PC-9 (cell line): ENCODE results near the gene PLA2G4A. TPM values are rescaled to one million over a fixed set of nuclear protein-coding genes. Genes with fewer than 3 reads are reported as not detected.

Experiments
- BruUV-seq: library from RNA; stranded (reverse); fragments of 400-500 nt; replicated peaks from 2 replicates; lab custom pipeline; 2021; lab: Mats Ljungman, UMichigan
- CTCF ChIA-PET: fragments of 300-600 bp; sonication (Branson Sonifier 250); formaldehyde crosslinking; loops from one replicate; lab custom pipeline; 2022; ENCODE audit warnings: antibody characterized with exemption; lab: Charles Lee
- POLR2A ChIA-PET: fragments of 300-600 bp; sonication (Branson Sonifier 250); formaldehyde crosslinking; loops from one replicate; lab custom pipeline; 2022; ENCODE audit warnings: antibody characterized with exemption; ENCODE audit not compliant: unreplicated experiment; lab: Charles Lee
- DNase-seq, 2 experiments: peaks; one replicate each; pipeline versions ENCODE4 v3.0.0 to v3.0.0-alpha.2; 2015 to 2022; ENCODE audit warnings: mixed read lengths in 1 of 2
- H2AFZ ChIP-seq: fragments of 200-600 bp; sonication (generic); 2 replicates; pipeline ENCODE4 v1.8.1; 2017; ENCODE audit warnings: antibody characterized with exemption
- H3F3A ChIP-seq: fragments of 200-600 bp; sonication (generic); 2 replicates; pipeline ENCODE4 v1.8.1; 2017; ENCODE audit warnings: antibody characterized with exemption, mild to moderate bottlenecking, low read depth; ENCODE audit not compliant: insufficient read depth
- H3K27ac ChIP-seq: fragments of 200-600 bp; sonication (generic); 2 replicates; pipeline ENCODE4 v1.6.1; 2016; ENCODE audit warnings: mixed run types
- H3K27me3 ChIP-seq: fragments of 200-600 bp; sonication (generic); 2 replicates; pipeline ENCODE4 v1.6.1; 2016; ENCODE audit warnings: low read depth, mixed run types; ENCODE audit not compliant: insufficient read depth
- H3K36me3 ChIP-seq: fragments of 200-600 bp; sonication (generic); 2 replicates; pipeline ENCODE4 v1.6.1; 2016; ENCODE audit warnings: low read depth, mixed run types
- H3K4me1 ChIP-seq: fragments of 200-600 bp; sonication (generic); replicated peaks from 2 replicates; pipeline ENCODE4 v1.6.1; 2016; ENCODE audit warnings: mixed run types; ENCODE audit not compliant: insufficient read depth
- H3K4me2 ChIP-seq: fragments of 200-600 bp; sonication (generic); 2 replicates; pipeline ENCODE4 v1.6.1; 2017; ENCODE audit warnings: mixed run types
- H3K4me3 ChIP-seq: fragments of 200-600 bp; sonication (generic); 2 replicates; pipeline ENCODE4 v1.6.1; 2016; ENCODE audit warnings: mixed run types
- H3K79me2 ChIP-seq: fragments of 200-600 bp; sonication (generic); 2 replicates; pipeline ENCODE4 v1.6.1; 2017; ENCODE audit warnings: low read depth, mixed run types
- H3K9me2 ChIP-seq: fragments of 200-600 bp; sonication (generic); 2 replicates; pipeline ENCODE4 v1.8.1; 2017; ENCODE audit warnings: mild to moderate bottlenecking; ENCODE audit not compliant: insufficient read depth
- H3K9me3 ChIP-seq: fragments of 200-600 bp; sonication (generic); 2 replicates; pipeline ENCODE4 v1.8.1; 2016; ENCODE audit warnings: low read depth; ENCODE audit not compliant: insufficient read depth
- H4K20me1 ChIP-seq: fragments of 200-600 bp; sonication (generic); 2 replicates; pipeline ENCODE4 v1.8.1; 2017; ENCODE audit not compliant: insufficient read depth
- CTCF ChIP-seq: fragments of 200-600 bp; sonication (generic); conservative IDR thresholded peaks from 2 replicates; pipeline ENCODE4 v1.6.1; 2017; ENCODE audit warnings: mixed run types, antibody characterized with exemption, mild to moderate bottlenecking, moderate library complexity
- EZH2 ChIP-seq: fragments of 200-600 bp; sonication (generic); IDR thresholded peaks from 2 replicates; pipeline ENCODE4 v1.8.0; 2017; ENCODE audit warnings: antibody characterized with exemption, low read depth
- intact Hi-C: fragments of 100-400 bp; cut with micrococcal nuclease; formaldehyde crosslinking; loops from one replicate; pipeline ENCODE4 v1.10.0; 2022; ENCODE audit not compliant: unreplicated experiment
- total RNA-seq: library from RNA; stranded (reverse); gene quantifications from 2 replicates; pipeline ENCODE4 v1.2.3, GENCODE V29; 2021

Gene PLA2G4A
- total RNA-seq, 1 experiment from 2014 or later: 3.3 TPM

GRCh38 chr1:186798960-186799688 lies 29.6 kb upstream of the PLA2G4A start:
- BruUV-seq: no TSS peak
- intact Hi-C loops: no loop called here
- no peaks in the 10 kb centered on the region for H3K36me3 ChIP-seq
- no peaks in the 10 kb centered on the region for H3K79me2 ChIP-seq
- ChIA-PET CTCF (no interaction called here), POLR2A (no interaction called here)
- DNase-seq: no peak
- H3K9me3 ChIP-seq: no peaks in the 10 kb centered on the region
- H3K27me3 ChIP-seq: no peaks in the 10 kb centered on the region
- TF ChIP-seq CTCF (no peak), EZH2 (no peak)
- H3K9me2 ChIP-seq: no peaks in the 10 kb centered on the region
- H4K20me1 ChIP-seq: no peaks in the 10 kb centered on the region
- no peak overlapping the region for H3K27ac ChIP-seq
- H3K4me1 ChIP-seq: no peaks in the 10 kb centered on the region
- H3K4me3 ChIP-seq: no peak overlapping the region
- H3F3A ChIP-seq: no peaks in the 10 kb centered on the region
- H3K4me2 ChIP-seq: no peak overlapping the region
- no peak overlapping the region for H2AFZ ChIP-seq

GRCh38 chr1:186799689-186800054 lies 29.1 kb upstream of the PLA2G4A start:
- no peak overlapping the region for H3K4me3 ChIP-seq
- no peaks in the 10 kb centered on the region for H3K9me3 ChIP-seq
- no peaks in the 10 kb centered on the region for H3F3A ChIP-seq
- POLR2A ChIA-PET: no interaction called here
- H3K36me3 ChIP-seq: no peaks in the 10 kb centered on the region
- CTCF ChIA-PET: no interaction called here
- no TSS peak for BruUV-seq
- TF ChIP-seq CTCF (no peak), EZH2 (no peak)
- H3K4me1 ChIP-seq: no peaks in the 10 kb centered on the region
- H4K20me1 ChIP-seq: no peaks in the 10 kb centered on the region
- H2AFZ ChIP-seq: no peak overlapping the region
- DNase-seq: no peak
- H3K4me2 ChIP-seq: no peak overlapping the region
- H3K79me2 ChIP-seq: no peaks in the 10 kb centered on the region
- H3K27ac ChIP-seq: no peak overlapping the region
- no peaks in the 10 kb centered on the region for H3K27me3 ChIP-seq
- intact Hi-C loops: no loop called here
- H3K9me2 ChIP-seq: no peaks in the 10 kb centered on the region

- Histone ChIP-seq H3K9me3 (no peaks in the 10 kb centered on the region), H3K9me2 (no peaks in the 10 kb centered on the region), H3K79me2 (no peaks in the 10 kb centered on the region), H3K27ac (no peak overlapping the region), H3F3A (no peaks in the 10 kb centered on the region), H4K20me1 (no peaks in the 10 kb centered on the region), H3K4me2 (no peak overlapping the region), H3K36me3 (no peaks in the 10 kb centered on the region), H3K27me3 (no peaks in the 10 kb centered on the region), H3K4me1 (no peaks in the 10 kb centered on the region), H2AFZ (no peak overlapping the region), H3K4me3 (no peak overlapping the region)
- no TSS peak for BruUV-seq
- intact Hi-C loops: no loop called here
- TF ChIP-seq EZH2: no peak
- no peak for TF ChIP-seq CTCF
- CTCF ChIA-PET: no interaction called here
- POLR2A ChIA-PET: no interaction called here
- no peak for DNase-seq
Observed at GRCh38 chr1:186802388-186802787, 26.4 kb upstream of the PLA2G4A start.
